Liver (tissue), 9 donors: ENCODE measurements around the gene JAG2. TPM values are rescaled to one million over a fixed set of nuclear protein-coding genes. Genes with fewer than 3 reads are reported as not detected.

Experiments
- DNase-seq: peaks from one replicate; pipeline ENCODE4 v3.0.0-alpha.2; 2017; ENCODE audit warnings: low spot score
- H3K27ac ChIP-seq, 2 donors: one replicate each; pipeline ENCODE4 v1.7.0; 2013; ENCODE audit warnings: inconsistent platforms in 2 of 2, low read length in 2 of 2, control low read depth in 1 of 2, low read depth in 1 of 2, mild to moderate bottlenecking in 1 of 2
- H3K27me3 ChIP-seq, 4 donors: one replicate each; pipeline versions ENCODE4 v1.6.1 to v1.7.0; 2013; ENCODE audit warnings: low read length in 3 of 4, inconsistent platforms in 1 of 4, mild to moderate bottlenecking in 1 of 4, moderate library complexity in 1 of 4; ENCODE audit not compliant: control insufficient read depth in 4 of 4, insufficient read depth in 4 of 4
- H3K36me3 ChIP-seq, 4 donors: one replicate each; pipeline versions ENCODE4 v1.6.1 to v1.7.0; 2013; ENCODE audit warnings: low read length in 3 of 4, mild to moderate bottlenecking in 3 of 4, low read depth in 1 of 4, moderate library complexity in 1 of 4; ENCODE audit not compliant: control insufficient read depth in 4 of 4, insufficient read depth in 3 of 4
- H3K4me1 ChIP-seq, 4 donors: one replicate each; pipeline versions ENCODE4 v1.6.1 to v1.7.0; 2013; ENCODE audit warnings: low read length in 3 of 4, mild to moderate bottlenecking in 3 of 4, moderate library complexity in 1 of 4; ENCODE audit not compliant: control insufficient read depth in 4 of 4, insufficient read depth in 4 of 4
- H3K4me3 ChIP-seq, 3 donors: one replicate each; pipeline versions ENCODE4 v1.6.1 to v1.7.0; 2013; ENCODE audit warnings: low read length in 3 of 3, control low read depth in 1 of 3, low read depth in 1 of 3, mild to moderate bottlenecking in 1 of 3
- H3K9ac ChIP-seq, 2 donors: one replicate each; pipeline ENCODE4 v1.7.0; 2013; ENCODE audit warnings: low read length in 2 of 2, mild to moderate bottlenecking in 2 of 2, moderate library complexity in 2 of 2, control low read depth in 1 of 2, low read depth in 1 of 2
- H3K9me3 ChIP-seq, 4 donors: one replicate each; pipeline versions ENCODE4 v1.6.1 to v1.7.0; 2013; ENCODE audit warnings: low read length in 3 of 4; ENCODE audit not compliant: control insufficient read depth in 4 of 4
- ATF3 ChIP-seq: IDR thresholded peaks from 2 replicates; pipeline ENCODE4 v1.6.1; 2016; ENCODE audit warnings: antibody characterized with exemption
- CTCF ChIP-seq: fragments of 150-350 bp; IDR thresholded peaks from 2 replicates; pipeline ENCODE4 v1.5.1; 2017; ENCODE audit warnings: improper control_type of control experiment, low read depth, low read length; ENCODE audit not compliant: missing input control
- EGR1 ChIP-seq, 2 donors: IDR thresholded peaks; 2 replicates each; pipeline ENCODE4 v1.6.1; 2016 to 2018; ENCODE audit warnings: antibody characterized with exemption in 2 of 2, low read depth in 2 of 2
- FOXA1 ChIP-seq: IDR thresholded peaks from 2 replicates; pipeline ENCODE4 v1.6.1; 2016; ENCODE audit warnings: antibody characterized with exemption
- FOXA2 ChIP-seq: IDR thresholded peaks from 2 replicates; pipeline ENCODE4 v1.6.1; 2016; ENCODE audit warnings: antibody characterized with exemption
- GABPA ChIP-seq, 2 donors: IDR thresholded peaks in 1 of 2; conservative IDR thresholded peaks in 1 of 2; 2 replicates each; pipeline ENCODE4 v1.6.1; 2016; ENCODE audit warnings: antibody characterized with exemption in 2 of 2, mild to moderate bottlenecking in 1 of 2, moderate library complexity in 1 of 2
- HNF4A ChIP-seq, 2 donors: conservative IDR thresholded peaks; 2 replicates each; pipeline ENCODE4 v1.6.1; 2016; ENCODE audit warnings: antibody characterized with exemption in 2 of 2, mild to moderate bottlenecking in 2 of 2
- HNF4G ChIP-seq: IDR thresholded peaks from 2 replicates; pipeline ENCODE4 v1.6.1; 2016; ENCODE audit warnings: antibody characterized with exemption
- JUND ChIP-seq, 2 donors: IDR thresholded peaks; 2 replicates each; pipeline ENCODE4 v1.6.1; 2016; ENCODE audit warnings: antibody characterized with exemption in 2 of 2
- MAX ChIP-seq: IDR thresholded peaks from 2 replicates; pipeline ENCODE4 v1.6.1; 2016; ENCODE audit warnings: antibody characterized with exemption
- NR2F2 ChIP-seq: IDR thresholded peaks from 2 replicates; pipeline ENCODE4 v1.6.1; 2016; ENCODE audit warnings: antibody characterized with exemption
- REST ChIP-seq: IDR thresholded peaks from 2 replicates; pipeline ENCODE4 v1.6.1; 2016; ENCODE audit warnings: antibody characterized with exemption, mild to moderate bottlenecking
- SP1 ChIP-seq: IDR thresholded peaks from 2 replicates; pipeline ENCODE4 v1.6.1; 2018; ENCODE audit warnings: antibody characterized with exemption, mild to moderate bottlenecking
- TAF1 ChIP-seq: conservative IDR thresholded peaks from 2 replicates; pipeline ENCODE4 v1.6.1; 2016; ENCODE audit warnings: antibody characterized with exemption, mild to moderate bottlenecking
- YY1 ChIP-seq: IDR thresholded peaks from 2 replicates; pipeline ENCODE4 v1.6.1; 2016; ENCODE audit warnings: antibody characterized with exemption, mild to moderate bottlenecking
- WGBS: extraction: QIAGEN DNeasy Blood & Tissue Kit; methylation state at CpG from one replicate; pipeline ENCODE4 v1.1.7; 2013; 5-methylcytosine and 5-hydroxymethylcytosine counted together
- polyA plus RNA-seq, 2 donors: library from polyadenylated mRNA; stranded (reverse) in 1 of 2; unstranded in 1 of 2; fragments of 200-250 nt in 1 of 2; fragments of >200 nt in 1 of 2; fragmentation: Nextera tagmentation in 1 of 2; extraction: Ambion mirVana in 1 of 2; gene quantifications; one replicate each; pipeline versions ENCODE4 v1.2.1 to v1.2.3, GENCODE V29; 2013 to 2015
- total RNA-seq, 2 donors: library from RNA; depleted of rRNA; stranded (reverse); fragments of >200 nt; gene quantifications; one replicate each; pipeline ENCODE4 v1.2.3, GENCODE V29; 2014
- donor health status: healthy.
- donor health status: healthy.
- donor health status: healthy.
- donor health status: healthy.
- donor health status: healthy.

Gene JAG2
- total and polyA plus RNA-seq, 4 donors, result 0.24 to 1.0 (median 0.54) TPM

- H3K36me3 ChIP-seq, result no peaks in the 10 kb centered on the region
- 86% methylated on average over 8 of the region's 8 CpGs for WGBS
- no peak overlapping the region for H3K9ac ChIP-seq
- H3K4me3 ChIP-seq, result no peak overlapping the region
- peaks cover 0 to 9% (median 4%) of the 10 kb centered on the region in 4 donors for H3K9me3 ChIP-seq
- H3K4me1 ChIP-seq, result peaks cover 0 to 10% (median 6%) of the 10 kb centered on the region in 4 donors
- no peak for DNase-seq
- TF ChIP-seq CTCF (no peak), HNF4A (conservative IDR thresholded peaks at IDR 0.05) (no peak), MAX (no peak), GABPA (IDR thresholded peaks at IDR 0.05 in 1 of 2, conservative IDR thresholded peaks at IDR 0.05 in 1 of 2) (no peak), TAF1 (no peak), HNF4G (no peak), ATF3 (no peak), FOXA2 (no peak), YY1 (no peak), FOXA1 (no peak)
- H3K27ac ChIP-seq, result no peak overlapping the region
- peaks cover 0 to 2% (median 0%) of the 10 kb centered on the region in 4 donors for H3K27me3 ChIP-seq
Observed at GRCh38 chr14:105098316-105098715, 70.3 kb downstream of the JAG2 start.

GRCh38 chr14:105097794-105098127, 70.8 kb downstream of the JAG2 start:
- H3K27ac ChIP-seq, result no peak overlapping the region
- no peak overlapping the region for H3K9ac ChIP-seq
- peaks cover 0 to 2% (median 0%) of the 10 kb centered on the region in 4 donors for H3K27me3 ChIP-seq
- 82% methylated on average over 7 of the region's 7 CpGs for WGBS
- peaks cover 0 to 14% (median 7%) of the 10 kb centered on the region in 4 donors for H3K4me1 ChIP-seq
- H3K36me3 ChIP-seq, result no peaks in the 10 kb centered on the region
- no peak for DNase-seq
- H3K9me3 ChIP-seq, result peaks cover 0 to 9% (median 4%) of the 10 kb centered on the region in 4 donors
- TF ChIP-seq NR2F2, result no peak
- TF ChIP-seq FOXA1, result no peak
- no peak for TF ChIP-seq ATF3
- no peak for TF ChIP-seq JUND (IDR thresholded peaks at IDR 0.05)
- no peak for TF ChIP-seq YY1
- no peak for TF ChIP-seq REST
- TF ChIP-seq SP1, result no peak
- no peak for TF ChIP-seq GABPA (IDR thresholded peaks at IDR 0.05 in 1 of 2, conservative IDR thresholded peaks at IDR 0.05 in 1 of 2)
- TF ChIP-seq EGR1 (IDR thresholded peaks at IDR 0.05; ENCODE audit: low read depth in 2 of 2), result no peak
- no peak for TF ChIP-seq MAX
- TF ChIP-seq HNF4A (conservative IDR thresholded peaks at IDR 0.05), result no peak
- H3K4me3 ChIP-seq, result no peak overlapping the region
